ENCODE measurements around the gene SNAP47. TPM values are rescaled to one million over a fixed set of nuclear protein-coding genes. Genes with fewer than 3 reads are reported as not detected.

Gene SNAP47
- total and polyA plus RNA-seq, 9 of the 15 experiments (the other 6 are each of a cell fraction or from before 2014, with no cell fraction given): 2.5 to 41.3 (median 32.6) TPM

- Histone ChIP-seq H3K79me2 (ENCODE audit: control insufficient read depth, insufficient read depth, low read length) (peaks cover 9% of the 10 kb centered on the region; the same call in 2 of the 3 replicates), H3K27me3 (ENCODE audit: control insufficient read depth in 2 of 2, insufficient read depth in 2 of 2, low read length in 2 of 2) (no peaks in the 10 kb centered on the region), H3K9ac (ENCODE audit: insufficient read depth in 1 of 2, low read depth in 2 of 2, low read length in 2 of 2) (peak overlapping the region in 1 of 2 experiments; percentile 11; a peak in 2 of 4 replicates), H3K27ac (ENCODE audit: extremely low read depth, low read depth, low read length) (no peak overlapping the region; the same call in 2 of the 3 replicates), H3K36me3 (ENCODE audit: control insufficient read depth, insufficient read depth, low read length) (peaks cover 82% of the 10 kb centered on the region), H3K4me1 (replicated peaks in 1 of 2; ENCODE audit: control insufficient read depth in 2 of 2, insufficient read depth in 2 of 2, low read length in 2 of 2) (peaks cover 5 to 20% of the 10 kb centered on the region in 2 experiments), H2AFZ (ENCODE audit: low read depth, low read length) (no peak overlapping the region), H3K9me3 (replicated peaks; ENCODE audit: control insufficient read depth, insufficient read depth, low read depth, low read length) (no peaks in the 10 kb centered on the region), H3K9me1 (ENCODE audit: control insufficient read depth, insufficient read depth, low read length) (peaks cover 10% of the 10 kb centered on the region), H3K4me2 (ENCODE audit: insufficient read depth, low read length) (no peak overlapping the region), H4K20me1 (replicated peaks; ENCODE audit: control insufficient read depth, insufficient read depth, low read length) (peaks cover 15% of the 10 kb centered on the region; the same call in 1 of the 2 replicates), H3K4me3 (no peak overlapping the region)
- DNase-seq (ENCODE audit: extremely low read depth in 1 of 4, low spot score in 3 of 4) (no peak), FAIRE-seq (no peak), ATAC-seq (no peak)
- in situ Hi-C loops (cut with MboI) (loop anchor here (5.0 to 10.0 kb wide), 2 partner anchors 171 to 754 kb away; no protein-coding TSS in a partner anchor), intact Hi-C loops (cut with micrococcal nuclease) (loop anchor here (5.0 kb wide), 1 partner anchor 314 kb away; no protein-coding TSS in a partner anchor)
- ChIA-PET CTCF (ENCODE audit: low intra/inter-chr PET ratio) (interaction anchor here (1.5 to 2.3 kb wide), 2 partner anchors 183 to 282 kb away, joined by 10 to 25 read pairs; partner anchors contain the start of gene WNT9A), POLR2A (interaction anchor here (0.5 to 1.0 kb wide), 4 partner anchors 12 to 198 kb away, joined by 3 to 4 read pairs (median 3); no protein-coding TSS in a partner anchor)
- no TSS peak for BruUV-seq (replicated peaks)
- WGBS (ENCODE audit: insufficient coverage, low coverage, missing lambda C conversion rate): 98% methylated on average over 16 of the region's 16 CpGs
- no peak for TF ChIP-seq POLR2G (IDR thresholded peaks at IDR 0.05; ENCODE audit: low read depth, low read length)
- peak; percentile 9 for TF ChIP-seq HNRNPLL (IDR thresholded peaks at IDR 0.05; ENCODE audit: low read depth, low read length, poor library complexity, severe bottlenecking)
These were observed 28.2 kb downstream of the SNAP47 start for GRCh38 chr1:227763246-227764018.
